Naive B cell (primary cell): Measurements from ENCODE around the gene RAD51B. TPM values are rescaled to one million over a fixed set of nuclear protein-coding genes. Genes with fewer than 3 reads are reported as not detected.

Experiments
- ATAC-seq, 2 donors: fragments of 150-1000 bp; cut with Tn5 transposase; 2 replicates each; pipeline ENCODE4 v1.10.0; 2021; ENCODE audit warnings: low read depth in 2 of 2, mild to moderate bottlenecking in 2 of 2, moderate library complexity in 2 of 2
- DNase-seq: peaks from one replicate; pipeline ENCODE4 v3.0.0; 2022
- H3K27ac Mint-ChIP-seq, 6 donors: one replicate each; pipeline ENCODE4 v1.8.0; 2020 to 2022; ENCODE audit warnings: mild to moderate bottlenecking in 6 of 6, mixed read lengths in 6 of 6, moderate library complexity in 5 of 6, inconsistent platforms in 2 of 6
- H3K27me3 Mint-ChIP-seq, 3 donors: one replicate each; pipeline ENCODE4 v1.8.0; 2021 to 2022; ENCODE audit warnings: mixed read lengths in 3 of 3, mild to moderate bottlenecking in 1 of 3
- H3K36me3 Mint-ChIP-seq, 2 donors: one replicate each; pipeline ENCODE4 v1.8.0; 2020 to 2022; ENCODE audit warnings: mixed read lengths in 2 of 2, inconsistent platforms in 1 of 2, mild to moderate bottlenecking in 1 of 2
- H3K4me1 Mint-ChIP-seq, 3 donors: one replicate each; pipeline ENCODE4 v1.8.0; 2020 to 2022; ENCODE audit warnings: mixed read lengths in 3 of 3, inconsistent platforms in 1 of 3, mild to moderate bottlenecking in 1 of 3, moderate library complexity in 1 of 3
- H3K4me3 Mint-ChIP-seq, 8 donors: one replicate each; pipeline ENCODE4 v1.8.0; 2020 to 2022; ENCODE audit warnings: mild to moderate bottlenecking in 8 of 8, mixed read lengths in 8 of 8, moderate library complexity in 8 of 8, inconsistent platforms in 2 of 8
- H3K9me3 Mint-ChIP-seq, 7 donors: one replicate each; pipeline ENCODE4 v1.8.0; 2020 to 2022; ENCODE audit warnings: mixed read lengths in 7 of 7, mild to moderate bottlenecking in 5 of 7, inconsistent platforms in 2 of 7, moderate library complexity in 1 of 7
- polyA plus RNA-seq, 6 donors: library from polyadenylated mRNA; unstranded; fragments of 300-500 nt; fragmentation: Illumina TruSeq; gene quantifications; one replicate each; pipeline ENCODE4 v1.2.3, GENCODE V29; 2021; ENCODE audit warnings: low read depth in 6 of 6

RAD51B gene
- polyA plus RNA-seq, 6 donors from 2014 or later: 27.4 to 37.2 (median 31.8) TPM

GRCh38 chr14:68520637-68521556, 701.3 kb downstream of the RAD51B start:
- Mint-ChIP-seq H3K27ac (peak overlapping the region in 4 of 6 donors; percentile 27 to 89 (median 84)), H3K36me3 (peaks cover 0 to 6% of the 10 kb centered on the region in 2 donors), H3K27me3 (no peaks in the 10 kb centered on the region), H3K4me1 (peaks cover 35 to 75% (median 52%) of the 10 kb centered on the region in 3 donors), H3K9me3 (peaks cover 0 to 3% (median 0%) of the 10 kb centered on the region in 7 donors), H3K4me3 (peak overlapping the region in 2 of 8 donors; percentile 16 to 44)
- DNase-seq: no peak
- ATAC-seq: no peak

- Mint-ChIP-seq H3K4me3 (no peak overlapping the region), H3K4me1 (peaks cover 36 to 76% (median 52%) of the 10 kb centered on the region in 3 donors)
These were observed 702.0 kb downstream of the RAD51B start for GRCh38 chr14:68521557-68521901.

DNA sequence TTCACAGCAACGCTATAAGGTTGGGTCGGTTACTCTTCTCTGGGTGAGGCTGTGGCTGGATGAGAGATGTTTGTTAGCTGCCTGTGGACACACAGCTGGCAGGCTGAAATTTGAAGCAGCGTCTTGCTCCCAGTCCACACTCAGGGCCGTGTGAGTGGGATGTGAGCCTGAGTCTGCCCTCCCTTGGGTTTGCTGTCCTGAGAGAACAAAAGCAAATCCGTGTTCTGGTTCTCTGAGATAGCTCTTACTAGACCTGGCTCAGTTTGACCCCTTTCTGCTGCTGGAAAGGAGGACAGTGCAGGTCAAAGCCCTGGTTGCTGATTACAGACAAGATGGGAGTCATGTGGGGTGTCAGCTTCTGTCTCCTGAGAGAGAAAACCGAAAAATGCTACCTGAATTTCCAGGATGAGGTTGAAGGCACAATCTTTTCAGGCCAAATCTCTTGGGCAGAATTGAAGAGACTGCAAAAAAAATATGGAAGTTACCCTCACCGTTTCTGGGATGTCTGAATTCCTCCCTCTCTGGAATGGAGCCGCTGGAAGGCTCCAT, 702.5 kb downstream of the RAD51B start:
- Mint-ChIP-seq H3K36me3 (peaks cover 0 to 6% of the 10 kb centered on the region in 2 donors), H3K27me3 (no peaks in the 10 kb centered on the region), H3K9me3 (peaks cover 0 to 3% (median 0%) of the 10 kb centered on the region in 7 donors), H3K4me3 (peak overlapping the region in 1 of 8 donors; percentile 9), H3K4me1 (peaks cover 37 to 77% (median 56%) of the 10 kb centered on the region in 3 donors), H3K27ac (peak overlapping the region in 5 of 6 donors; percentile 47 to 87 (median 72))
- ATAC-seq: no peak
- DNase-seq: no peak

More at GRCh38 chr14:68521557-68521901, 702.0 kb downstream of the RAD51B start:
- H3K27ac Mint-ChIP-seq: peak overlapping the region in 3 of 6 donors; percentile 72 to 87 (median 85)
- peaks cover 0 to 6% of the 10 kb centered on the region in 2 donors for H3K36me3 Mint-ChIP-seq
- H3K27me3 Mint-ChIP-seq: no peaks in the 10 kb centered on the region
- DNase-seq (no peak), ATAC-seq (no peak)
- peaks cover 0 to 3% (median 0%) of the 10 kb centered on the region in 7 donors for H3K9me3 Mint-ChIP-seq

DNA sequence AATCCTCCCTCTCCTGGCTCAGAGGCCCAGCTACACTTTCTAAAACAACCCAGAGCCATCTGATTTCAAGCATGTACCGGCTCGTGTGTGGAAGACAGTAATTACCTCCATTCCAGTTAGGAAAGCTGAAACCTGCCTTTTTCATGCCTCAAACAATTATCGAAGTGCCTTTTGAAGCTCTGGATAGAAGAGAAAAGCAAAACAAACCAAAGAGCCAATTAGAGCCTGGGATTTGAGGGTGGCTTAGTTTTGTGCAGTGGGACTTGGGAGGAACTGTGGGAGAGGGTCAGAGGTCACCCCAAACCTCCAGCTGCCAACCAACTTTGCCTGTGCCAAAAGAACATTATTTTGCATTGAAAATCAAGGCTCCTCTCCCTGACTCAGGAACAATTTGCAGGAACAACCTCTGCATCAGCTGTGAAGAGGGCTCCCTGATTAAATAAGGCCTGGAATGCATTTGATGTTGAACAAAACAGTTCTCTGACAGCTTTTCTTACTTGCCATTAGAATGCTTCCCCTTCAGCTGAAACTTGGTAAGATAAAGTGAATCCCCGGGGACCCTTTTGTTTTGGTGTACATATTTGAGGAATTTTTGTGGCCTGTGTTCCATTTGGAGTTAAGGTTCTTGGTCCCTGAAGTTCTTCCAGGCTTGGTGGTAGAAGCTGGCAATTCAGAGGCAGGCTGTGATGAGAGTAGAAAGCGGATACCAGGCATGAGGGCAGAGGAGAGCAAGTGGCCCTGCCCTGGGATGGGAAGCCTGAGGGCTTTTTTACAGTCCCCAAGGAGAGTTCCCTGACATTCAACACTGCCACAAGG, 703.1 kb downstream of the RAD51B start:
- Mint-ChIP-seq H3K27me3 (no peaks in the 10 kb centered on the region), H3K9me3 (peaks cover 0 to 3% (median 0%) of the 10 kb centered on the region in 7 donors), H3K36me3 (peaks cover 0 to 6% of the 10 kb centered on the region in 2 donors), H3K4me1 (peaks cover 31 to 77% (median 60%) of the 10 kb centered on the region in 3 donors), H3K4me3 (peak overlapping the region in 2 of 8 donors; percentile 30 to 70), H3K27ac (peak overlapping the region in 5 of 6 donors; percentile 13 to 92 (median 85))
- DNase-seq: no peak
- no peak for ATAC-seq

GRCh38 chr14:68523326-68523610, 703.7 kb downstream of the RAD51B start:
- peak overlapping the region in 3 of 6 donors; percentile 13 to 92 (median 49) for H3K27ac Mint-ChIP-seq
- peaks cover 0 to 3% (median 0%) of the 10 kb centered on the region in 7 donors for H3K9me3 Mint-ChIP-seq
- peaks cover 34 to 77% (median 60%) of the 10 kb centered on the region in 3 donors for H3K4me1 Mint-ChIP-seq
- no peak for ATAC-seq
- H3K4me3 Mint-ChIP-seq: no peak overlapping the region
- H3K27me3 Mint-ChIP-seq: no peaks in the 10 kb centered on the region
- peaks cover 0 to 6% of the 10 kb centered on the region in 2 donors for H3K36me3 Mint-ChIP-seq
- DNase-seq: no peak

DNA sequence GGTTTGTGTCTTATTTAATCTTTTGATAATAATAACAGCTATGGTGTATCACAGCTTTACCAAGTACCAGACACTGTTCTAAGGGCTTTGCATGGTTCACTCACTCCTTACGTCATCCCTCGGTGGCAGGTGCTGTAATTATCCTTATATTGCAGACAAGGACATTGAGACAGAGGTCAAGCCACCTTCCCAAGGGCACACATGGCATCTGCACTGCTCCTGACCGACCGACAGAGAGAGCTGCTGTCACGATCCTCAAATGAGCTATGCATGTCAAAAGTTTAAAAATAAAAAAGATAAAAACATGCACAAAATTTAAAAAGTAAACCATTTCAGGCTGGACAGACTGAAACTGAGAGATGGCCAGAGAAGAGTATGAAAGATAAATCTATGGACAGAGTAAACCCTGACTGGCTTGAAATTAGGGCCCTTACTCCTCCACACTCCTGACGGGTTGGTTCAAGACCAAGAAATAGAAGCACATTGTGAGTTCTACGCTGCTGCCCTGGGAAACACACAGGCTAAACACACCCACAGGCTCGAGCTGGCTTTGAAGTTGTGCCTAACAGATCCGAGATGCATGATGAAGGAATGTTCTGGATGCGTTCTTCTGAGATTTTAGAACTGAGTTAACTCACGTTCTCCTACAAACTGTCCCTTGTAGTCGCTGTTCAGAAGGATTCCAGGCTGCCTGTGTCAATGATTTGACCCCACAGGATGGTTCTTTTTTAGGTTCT, 704.6 kb downstream of the RAD51B start:
- Mint-ChIP-seq H3K9me3 (peaks cover 0 to 3% (median 0%) of the 10 kb centered on the region in 7 donors), H3K36me3 (peaks cover 0 to 6% of the 10 kb centered on the region in 2 donors), H3K27me3 (no peaks in the 10 kb centered on the region), H3K4me3 (peak overlapping the region in 2 of 8 donors; percentile 24 to 31), H3K27ac (peak overlapping the region in 2 of 6 donors; percentile 8 to 49), H3K4me1 (peaks cover 34 to 73% (median 58%) of the 10 kb centered on the region in 3 donors)
- ATAC-seq: no peak
- DNase-seq: no peak

DNA sequence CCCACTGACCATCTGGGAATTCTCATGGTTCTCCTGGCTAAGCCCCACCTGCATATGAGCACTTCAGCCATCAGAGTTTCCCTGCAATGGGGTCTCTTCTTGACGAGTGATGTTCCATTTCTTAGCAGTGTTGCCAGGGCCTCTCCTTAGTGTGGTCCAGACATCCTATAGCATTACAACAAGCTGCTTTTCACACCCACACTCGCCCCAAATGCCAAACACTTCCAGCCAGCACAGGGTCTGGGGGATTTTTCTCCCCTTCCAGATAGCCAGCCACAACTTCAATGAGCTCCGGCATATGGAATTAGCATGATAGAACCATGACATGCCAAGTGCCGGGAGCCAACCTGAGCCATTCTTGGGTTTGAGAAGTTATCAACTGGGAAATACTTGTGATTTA, 705.9 kb downstream of the RAD51B start:
- Mint-ChIP-seq H3K9me3 (peaks cover 0 to 15% (median 9%) of the 10 kb centered on the region in 7 donors), H3K27me3 (no peaks in the 10 kb centered on the region), H3K4me3 (no peak overlapping the region), H3K4me1 (peaks cover 22 to 59% (median 45%) of the 10 kb centered on the region in 3 donors), H3K36me3 (peaks cover 6 to 8% of the 10 kb centered on the region in 2 donors), H3K27ac (no peak overlapping the region)
- no peak for DNase-seq
- no peak for ATAC-seq

- DNase-seq (no peak), ATAC-seq (no peak)
These were observed 707.0 kb downstream of the RAD51B start for GRCh38 chr14:68526512-68527091.

GRCh38 chr14:68527329-68527851, 707.8 kb downstream of the RAD51B start:
- peak overlapping the region in 1 of 6 donors; percentile 58 for H3K27ac Mint-ChIP-seq
- no peak for DNase-seq

More at GRCh38 chr14:68526512-68527091, 707.0 kb downstream of the RAD51B start:
- Mint-ChIP-seq H3K9me3 (peaks cover 5 to 23% (median 12%) of the 10 kb centered on the region in 7 donors), H3K4me1 (peaks cover 17 to 48% (median 37%) of the 10 kb centered on the region in 3 donors), H3K27me3 (no peaks in the 10 kb centered on the region), H3K36me3 (peaks cover 6 to 16% of the 10 kb centered on the region in 2 donors), H3K27ac (no peak overlapping the region), H3K4me3 (peak overlapping the region in 1 of 8 donors; percentile 10)

GRCh38 chr14:68528040-68528687, 708.6 kb downstream of the RAD51B start:
- Mint-ChIP-seq H3K27ac (peak overlapping the region in 5 of 6 donors; percentile 51 to 87 (median 58)), H3K36me3 (peaks cover 6 to 16% of the 10 kb centered on the region in 2 donors), H3K27me3 (no peaks in the 10 kb centered on the region), H3K4me1 (peaks cover 13 to 33% (median 22%) of the 10 kb centered on the region in 3 donors), H3K9me3 (peaks cover 5 to 24% (median 16%) of the 10 kb centered on the region in 7 donors), H3K4me3 (peak overlapping the region in 5 of 8 donors; percentile 13 to 59 (median 41))
- no peak for DNase-seq
- peak; percentile 30 to 56 for ATAC-seq

More at GRCh38 chr14:68527329-68527851, 707.8 kb downstream of the RAD51B start:
- Mint-ChIP-seq H3K4me3 (peak overlapping the region in 1 of 8 donors; percentile 1), H3K36me3 (peaks cover 6 to 16% of the 10 kb centered on the region in 2 donors), H3K27me3 (no peaks in the 10 kb centered on the region), H3K9me3 (peaks cover 5 to 24% (median 15%) of the 10 kb centered on the region in 7 donors), H3K4me1 (peaks cover 17 to 41% (median 29%) of the 10 kb centered on the region in 3 donors)
- ATAC-seq: no peak

DNA sequence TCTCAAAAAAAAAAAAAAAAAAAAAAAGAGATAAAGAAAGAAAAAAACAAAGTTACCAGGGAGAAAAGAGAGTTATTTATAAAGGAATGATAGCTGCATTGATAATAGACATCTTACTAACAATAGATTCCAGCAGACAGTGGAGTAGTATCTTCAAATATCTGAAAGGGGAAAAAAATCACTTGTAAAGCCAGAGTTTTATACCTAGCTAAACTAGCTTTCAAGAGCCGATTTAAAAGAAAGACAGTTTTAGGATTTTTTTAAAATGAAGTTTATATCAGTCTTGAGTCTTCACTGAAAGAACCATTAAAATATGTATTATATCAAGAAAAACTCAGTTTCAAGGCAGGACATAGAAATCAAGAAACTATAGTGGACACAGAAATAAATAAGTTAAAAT, 710.9 kb downstream of the RAD51B start:
- Mint-ChIP-seq H3K9me3 (peaks cover 5 to 27% (median 22%) of the 10 kb centered on the region in 7 donors), H3K4me1 (peaks cover 13 to 26% (median 17%) of the 10 kb centered on the region in 3 donors), H3K27ac (no peak overlapping the region), H3K4me3 (no peak overlapping the region), H3K27me3 (no peaks in the 10 kb centered on the region), H3K36me3 (peaks cover 0 to 23% of the 10 kb centered on the region in 2 donors)
- ATAC-seq (no peak), DNase-seq (no peak)
